ENCODE results near the gene FILIP1.

The FILIP1 gene

GRCh38 chr6:75278474-75279077 is 215.0 kb downstream of the FILIP1 start:
- TF ChIP-seq ZNF274 (IDR thresholded peaks at IDR 0.05; ENCODE audit: low read depth, low read length): no peak
- TF ChIP-seq YY1 (IDR thresholded peaks at IDR 0.05; ENCODE audit: insufficient read depth, insufficient read length): no peak
- no peak for TF ChIP-seq SUZ12 (IDR thresholded peaks at IDR 0.05; ENCODE audit: extremely low read depth, insufficient read depth, insufficient read length)
- H3K9ac ChIP-seq (ENCODE audit: insufficient read length, low read depth): no peak overlapping the region
- peaks cover 4% of the 10 kb centered on the region for H3K4me1 ChIP-seq (ENCODE audit: insufficient read depth, insufficient read length)
- H3K9me3 ChIP-seq (ENCODE audit: insufficient read depth, low read length): peaks cover 4% of the 10 kb centered on the region; the same call in 1 of the 2 replicates
- peaks cover 4% of the 10 kb centered on the region for H3K36me3 ChIP-seq (ENCODE audit: insufficient read depth, insufficient read length, low read length)
- no peak overlapping the region for H3K4me3 ChIP-seq (ENCODE audit: insufficient read length, low read depth)
- DNase-seq (ENCODE audit: low read depth, low spot score): no peak
- H3K27me3 ChIP-seq (ENCODE audit: insufficient read depth, insufficient read length): no peaks in the 10 kb centered on the region

- no peak for TF ChIP-seq SUZ12 (IDR thresholded peaks at IDR 0.05; ENCODE audit: extremely low read depth, insufficient read depth, insufficient read length)
- TF ChIP-seq YY1 (IDR thresholded peaks at IDR 0.05; ENCODE audit: insufficient read depth, insufficient read length): no peak
- no peak for TF ChIP-seq ZNF274 (IDR thresholded peaks at IDR 0.05; ENCODE audit: low read depth, low read length)
- H3K36me3 ChIP-seq (ENCODE audit: insufficient read depth, insufficient read length, low read length): peaks cover 25% of the 10 kb centered on the region
- peaks cover 27% of the 10 kb centered on the region for H3K9me3 ChIP-seq (ENCODE audit: insufficient read depth, low read length)
- DNase-seq (ENCODE audit: low read depth, low spot score): no peak
- H3K27me3 ChIP-seq (ENCODE audit: insufficient read depth, insufficient read length): no peaks in the 10 kb centered on the region
- H3K4me1 ChIP-seq (ENCODE audit: insufficient read depth, insufficient read length): peaks cover 4% of the 10 kb centered on the region
- no peak overlapping the region for H3K4me3 ChIP-seq (ENCODE audit: insufficient read length, low read depth)
- no peak overlapping the region for H3K9ac ChIP-seq (ENCODE audit: insufficient read length, low read depth)
These were observed 218.5 kb downstream of the FILIP1 start for GRCh38 chr6:75275067-75275466.

DNA sequence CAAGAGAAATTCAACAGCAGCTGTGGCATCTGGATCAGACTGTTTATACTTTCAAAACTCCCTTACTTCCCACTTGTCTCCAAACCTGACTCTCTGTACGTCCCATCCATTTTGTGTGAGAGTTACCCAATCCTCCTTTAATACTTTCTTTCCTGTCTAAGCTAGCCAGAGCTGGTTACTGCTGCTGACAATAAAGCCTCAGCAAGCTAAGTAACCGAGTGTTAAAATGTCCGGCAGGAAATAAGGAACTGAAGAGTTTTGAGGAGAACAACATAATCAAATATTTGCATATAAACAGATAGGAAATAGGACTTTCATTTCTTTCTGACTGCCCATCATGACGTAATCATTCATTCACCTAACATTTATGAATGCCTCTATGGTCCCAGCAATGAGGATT is 220.6 kb downstream of the FILIP1 start:
- no peak overlapping the region for H3K9ac ChIP-seq (ENCODE audit: insufficient read length, low read depth)
- no peaks in the 10 kb centered on the region for H3K27me3 ChIP-seq (ENCODE audit: insufficient read depth, insufficient read length)
- TF ChIP-seq YY1 (IDR thresholded peaks at IDR 0.05; ENCODE audit: insufficient read depth, insufficient read length) (no peak), SUZ12 (IDR thresholded peaks at IDR 0.05; ENCODE audit: extremely low read depth, insufficient read depth, insufficient read length) (no peak), ZNF274 (IDR thresholded peaks at IDR 0.05; ENCODE audit: low read depth, low read length) (no peak)
- peaks cover 26% of the 10 kb centered on the region for H3K36me3 ChIP-seq (ENCODE audit: insufficient read depth, insufficient read length, low read length)
- H3K9me3 ChIP-seq (ENCODE audit: insufficient read depth, low read length): peaks cover 27% of the 10 kb centered on the region
- DNase-seq (ENCODE audit: low read depth, low spot score): no peak
- H3K4me1 ChIP-seq (ENCODE audit: insufficient read depth, insufficient read length): peaks cover 4% of the 10 kb centered on the region
- H3K4me3 ChIP-seq (ENCODE audit: insufficient read length, low read depth): no peak overlapping the region

DNA sequence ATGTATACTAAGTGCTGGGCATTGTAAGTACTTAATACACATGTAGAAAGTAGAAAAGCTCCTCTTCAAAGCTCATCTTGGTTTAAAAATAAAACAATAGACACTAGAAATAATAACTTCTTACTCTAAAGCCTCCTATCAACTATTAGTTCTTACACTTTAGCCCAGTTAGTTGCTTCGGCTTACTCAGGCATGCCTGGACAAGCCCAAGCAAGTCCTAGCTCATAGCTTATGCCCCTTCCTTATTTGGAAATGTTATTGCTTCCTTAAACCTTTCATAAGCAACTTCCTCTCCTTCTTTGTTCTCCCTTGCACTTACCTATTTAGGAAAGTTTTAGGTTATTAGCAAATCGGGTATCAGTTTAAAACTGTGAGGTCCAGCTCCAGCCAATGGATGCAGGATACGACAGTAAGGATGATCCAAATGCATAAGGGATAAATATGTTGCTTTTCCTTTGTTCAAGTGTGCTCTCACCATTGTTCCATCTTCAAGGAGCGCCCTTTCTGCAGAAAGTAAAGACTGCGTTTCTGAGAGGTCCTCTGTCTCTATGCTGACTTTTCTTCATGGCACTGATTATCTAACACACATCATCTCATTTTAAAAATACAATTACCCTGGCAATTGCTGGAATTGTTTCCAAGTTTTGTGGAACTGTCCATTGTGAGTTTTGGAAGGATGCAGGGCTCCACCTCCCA is 221.3 kb downstream of the FILIP1 start:
- Histone ChIP-seq H3K4me3 (ENCODE audit: insufficient read length, low read depth) (no peak overlapping the region), H3K9ac (ENCODE audit: insufficient read length, low read depth) (no peak overlapping the region), H3K27me3 (ENCODE audit: insufficient read depth, insufficient read length) (no peaks in the 10 kb centered on the region), H3K4me1 (ENCODE audit: insufficient read depth, insufficient read length) (peaks cover 4% of the 10 kb centered on the region), H3K36me3 (ENCODE audit: insufficient read depth, insufficient read length, low read length) (peaks cover 22% of the 10 kb centered on the region), H3K9me3 (ENCODE audit: insufficient read depth, low read length) (peaks cover 27% of the 10 kb centered on the region)
- no peak for DNase-seq (ENCODE audit: low read depth, low spot score)
- TF ChIP-seq YY1 (IDR thresholded peaks at IDR 0.05; ENCODE audit: insufficient read depth, insufficient read length) (no peak), ZNF274 (IDR thresholded peaks at IDR 0.05; ENCODE audit: low read depth, low read length) (no peak), SUZ12 (IDR thresholded peaks at IDR 0.05; ENCODE audit: extremely low read depth, insufficient read depth, insufficient read length) (no peak)

GRCh38 chr6:75268988-75269354 is 224.6 kb downstream of the FILIP1 start:
- DNase-seq (ENCODE audit: low read depth, low spot score): no peak
- peaks cover 27% of the 10 kb centered on the region for H3K9me3 ChIP-seq (ENCODE audit: insufficient read depth, low read length)
- H3K4me1 ChIP-seq (ENCODE audit: insufficient read depth, insufficient read length): no peaks in the 10 kb centered on the region
- peaks cover 28% of the 10 kb centered on the region for H3K36me3 ChIP-seq (ENCODE audit: insufficient read depth, insufficient read length, low read length)
- no peak overlapping the region for H3K4me3 ChIP-seq (ENCODE audit: insufficient read length, low read depth)
- no peaks in the 10 kb centered on the region for H3K27me3 ChIP-seq (ENCODE audit: insufficient read depth, insufficient read length)
- no peak overlapping the region for H3K9ac ChIP-seq (ENCODE audit: insufficient read length, low read depth)
- no peak for TF ChIP-seq SUZ12 (IDR thresholded peaks at IDR 0.05; ENCODE audit: extremely low read depth, insufficient read depth, insufficient read length)
- no peak for TF ChIP-seq YY1 (IDR thresholded peaks at IDR 0.05; ENCODE audit: insufficient read depth, insufficient read length)
- no peak for TF ChIP-seq ZNF274 (IDR thresholded peaks at IDR 0.05; ENCODE audit: low read depth, low read length)

GRCh38 chr6:75268121-75268987 is 225.2 kb downstream of the FILIP1 start:
- Histone ChIP-seq H3K4me1 (ENCODE audit: insufficient read depth, insufficient read length) (no peaks in the 10 kb centered on the region), H3K4me3 (ENCODE audit: insufficient read length, low read depth) (no peak overlapping the region), H3K9ac (ENCODE audit: insufficient read length, low read depth) (no peak overlapping the region), H3K36me3 (ENCODE audit: insufficient read depth, insufficient read length, low read length) (peaks cover 31% of the 10 kb centered on the region), H3K27me3 (ENCODE audit: insufficient read depth, insufficient read length) (no peaks in the 10 kb centered on the region), H3K9me3 (ENCODE audit: insufficient read depth, low read length) (peaks cover 20% of the 10 kb centered on the region)
- TF ChIP-seq ZNF274 (IDR thresholded peaks at IDR 0.05; ENCODE audit: low read depth, low read length) (no peak), YY1 (IDR thresholded peaks at IDR 0.05; ENCODE audit: insufficient read depth, insufficient read length) (no peak), SUZ12 (IDR thresholded peaks at IDR 0.05; ENCODE audit: extremely low read depth, insufficient read depth, insufficient read length) (no peak)
- DNase-seq (ENCODE audit: low read depth, low spot score): no peak

DNA sequence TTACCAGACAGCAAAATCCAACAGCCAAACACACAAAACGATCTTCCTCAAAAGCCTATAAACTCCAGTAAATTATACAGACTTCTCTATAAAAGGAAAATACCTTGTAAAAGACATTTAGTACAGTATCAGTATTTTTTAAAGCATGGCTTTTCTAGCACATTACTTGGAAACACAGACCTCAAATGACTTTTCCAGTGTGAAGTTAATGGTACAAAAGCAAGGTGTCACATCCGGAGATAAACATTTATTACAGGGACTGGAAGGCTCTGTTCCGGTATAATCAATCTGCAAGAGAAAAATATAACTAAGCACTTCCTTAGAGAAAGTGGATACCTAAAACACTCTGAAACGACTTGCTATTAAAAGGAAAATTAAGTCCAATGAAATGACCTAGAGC is 226.1 kb downstream of the FILIP1 start:
- no peak overlapping the region for H3K4me3 ChIP-seq (ENCODE audit: insufficient read length, low read depth)
- no peaks in the 10 kb centered on the region for H3K27me3 ChIP-seq (ENCODE audit: insufficient read depth, insufficient read length)

More for the DNA sequence above, 226.1 kb downstream of the FILIP1 start:
- Histone ChIP-seq H3K9me3 (ENCODE audit: insufficient read depth, low read length) (peaks cover 12% of the 10 kb centered on the region), H3K9ac (ENCODE audit: insufficient read length, low read depth) (no peak overlapping the region), H3K36me3 (ENCODE audit: insufficient read depth, insufficient read length, low read length) (peaks cover 24% of the 10 kb centered on the region), H3K4me1 (ENCODE audit: insufficient read depth, insufficient read length) (no peaks in the 10 kb centered on the region)
- DNase-seq (ENCODE audit: low read depth, low spot score): no peak
- TF ChIP-seq ZNF274 (IDR thresholded peaks at IDR 0.05; ENCODE audit: low read depth, low read length) (no peak), YY1 (IDR thresholded peaks at IDR 0.05; ENCODE audit: insufficient read depth, insufficient read length) (no peak), SUZ12 (IDR thresholded peaks at IDR 0.05; ENCODE audit: extremely low read depth, insufficient read depth, insufficient read length) (no peak)
